ENCODE results near the gene FHOD3.

The FHOD3 gene

GRCh38 chr18:36490897-36491296 lies 193.4 kb downstream of the FHOD3 start:
- no peak for DNase-seq

GRCh38 chr18:36492604-36493329 lies 195.3 kb downstream of the FHOD3 start:
- DNase-seq = no peak

DNA sequence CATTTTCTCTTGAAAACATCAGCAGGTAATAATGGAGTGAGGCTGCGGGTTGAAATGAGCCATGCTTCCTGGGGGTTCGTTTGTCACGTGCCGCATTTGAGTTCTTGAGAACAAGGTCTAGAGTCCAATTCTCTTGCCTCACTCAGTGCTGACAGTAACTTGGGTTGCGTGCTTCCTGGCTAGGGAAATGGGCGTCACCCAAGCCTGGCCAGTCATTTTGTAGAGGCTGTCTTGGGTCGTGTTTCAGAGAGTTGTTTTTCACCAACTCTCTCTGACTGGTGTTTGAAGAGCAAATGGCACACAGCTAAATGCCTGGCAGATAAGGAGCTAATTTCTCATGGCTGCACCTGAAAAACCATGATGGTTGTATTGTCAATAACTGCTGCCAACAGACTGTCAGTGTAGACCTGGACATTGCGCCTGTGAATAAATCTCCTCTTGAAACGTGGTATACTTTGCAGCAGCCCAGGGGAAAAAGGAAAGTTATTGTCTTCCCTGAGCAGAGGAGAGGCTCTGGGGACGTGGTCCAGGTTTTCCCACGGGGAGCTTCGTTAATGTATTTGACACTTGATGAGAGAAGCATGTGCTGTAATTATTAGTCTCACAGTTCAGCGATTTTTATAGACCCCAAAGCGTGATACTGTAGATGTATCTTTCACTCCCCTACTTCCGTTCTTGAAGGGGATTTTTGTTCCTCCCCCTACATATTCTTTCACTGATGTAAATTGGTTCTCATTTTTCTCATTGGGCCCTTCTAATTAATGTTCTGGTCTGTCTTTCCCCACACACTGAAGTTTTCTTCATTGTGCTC lies 196.0 kb downstream of the FHOD3 start:
- DNase-seq = no peak

- no peak for DNase-seq
Observed at GRCh38 chr18:36494160-36494437, 196.6 kb downstream of the FHOD3 start.

GRCh38 chr18:36496022-36496421 lies 198.5 kb downstream of the FHOD3 start:
- DNase-seq = no peak

DNA sequence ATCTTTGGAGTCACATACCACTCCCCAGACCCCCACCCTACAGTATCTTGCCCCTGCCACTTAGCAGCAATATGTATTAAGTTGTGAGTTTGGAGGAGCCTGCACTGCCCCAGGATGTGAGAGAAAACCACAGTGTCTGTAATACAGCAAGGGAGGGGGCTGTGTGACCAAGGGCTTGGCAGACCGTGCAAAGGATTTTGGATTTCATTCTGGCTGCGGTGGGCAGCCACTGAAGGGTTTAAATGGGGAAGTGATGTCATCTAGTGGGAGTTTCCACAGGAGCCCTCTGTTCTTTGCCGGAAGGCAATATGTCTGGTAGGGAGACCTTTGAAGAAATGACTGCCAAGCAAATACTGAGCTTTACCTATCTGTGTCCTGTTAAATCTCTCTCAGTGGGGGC lies 202.4 kb downstream of the FHOD3 start:
- DNase-seq = no peak

GRCh38 chr18:36501100-36501499 lies 203.6 kb downstream of the FHOD3 start:
- no peak for DNase-seq

DNA sequence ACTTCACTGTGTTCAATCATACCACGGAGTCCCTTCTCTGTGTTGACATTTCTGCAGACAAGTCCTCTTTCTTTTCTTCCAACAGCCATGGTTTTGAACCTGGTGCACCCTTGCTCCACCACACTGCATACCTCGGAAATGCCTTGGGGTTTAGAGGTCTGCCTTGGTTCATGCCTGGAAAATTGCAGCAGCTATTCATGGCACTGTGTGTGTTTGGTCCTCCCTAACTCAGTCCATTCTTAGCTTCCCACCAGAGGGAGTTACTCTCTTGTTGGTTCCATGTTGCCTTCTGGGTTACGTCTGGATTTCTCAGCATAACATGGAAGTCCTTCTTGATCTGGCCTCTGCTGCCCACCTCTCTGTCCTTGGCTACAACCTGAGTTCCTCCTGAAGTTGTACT lies 206.0 kb downstream of the FHOD3 start:
- no peak for DNase-seq

GRCh38 chr18:36504928-36505327 lies 207.4 kb downstream of the FHOD3 start:
- DNase-seq = no peak

GRCh38 chr18:36505665-36506064 lies 208.2 kb downstream of the FHOD3 start:
- DNase-seq = no peak

GRCh38 chr18:36509646-36510197 lies 212.2 kb downstream of the FHOD3 start:
- no peak for DNase-seq

DNA sequence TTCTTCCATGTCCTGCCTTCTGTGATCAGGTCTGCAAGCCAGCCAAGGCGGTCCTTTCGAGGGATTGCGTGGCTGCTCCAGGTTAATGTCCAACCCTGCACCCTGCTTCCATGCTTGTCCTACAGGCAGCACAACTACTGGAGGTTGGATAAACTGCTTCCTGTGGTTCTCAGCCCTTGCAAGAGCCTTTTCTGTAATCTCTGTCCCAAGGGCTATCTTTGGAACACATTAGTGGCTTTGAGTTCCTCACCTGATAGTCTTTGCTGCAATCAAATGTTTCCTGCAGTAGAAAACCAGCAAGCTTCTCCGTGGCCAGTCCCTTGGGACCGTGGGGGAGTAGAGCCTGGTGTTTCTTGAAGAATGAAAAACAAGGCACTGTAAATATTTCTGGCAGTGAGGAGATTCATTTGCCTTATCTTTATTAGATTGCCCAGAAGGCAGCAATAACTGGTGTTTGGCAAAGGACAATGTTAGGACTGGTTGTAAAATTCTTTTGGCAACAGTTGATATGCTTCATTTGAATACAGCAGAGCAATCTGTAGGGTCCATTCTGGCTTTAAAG lies 214.4 kb downstream of the FHOD3 start:
- no peak for DNase-seq

DNA sequence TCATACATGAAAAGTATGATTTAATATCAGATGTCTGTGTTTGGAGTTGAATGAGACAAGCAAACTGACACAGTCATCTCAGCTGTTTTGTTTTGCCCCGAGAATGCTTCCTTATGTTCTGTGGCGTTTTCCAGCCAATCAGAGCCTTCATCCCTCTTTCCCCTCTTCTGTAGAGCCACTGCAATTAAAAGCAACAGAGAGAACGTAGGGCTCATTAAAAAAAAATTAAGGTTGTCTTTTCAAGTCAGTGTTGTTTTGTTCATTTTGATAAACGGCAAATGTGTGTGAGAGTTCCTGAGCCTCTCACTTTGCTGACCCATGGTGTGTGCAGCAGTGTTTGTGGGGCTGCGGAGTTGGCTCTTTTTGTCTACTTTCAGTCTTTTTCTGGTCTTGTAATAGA lies 216.0 kb downstream of the FHOD3 start:
- DNase-seq = no peak

- no peak for DNase-seq
Observed at GRCh38 chr18:36514778-36515177, 217.3 kb downstream of the FHOD3 start.

DNA sequence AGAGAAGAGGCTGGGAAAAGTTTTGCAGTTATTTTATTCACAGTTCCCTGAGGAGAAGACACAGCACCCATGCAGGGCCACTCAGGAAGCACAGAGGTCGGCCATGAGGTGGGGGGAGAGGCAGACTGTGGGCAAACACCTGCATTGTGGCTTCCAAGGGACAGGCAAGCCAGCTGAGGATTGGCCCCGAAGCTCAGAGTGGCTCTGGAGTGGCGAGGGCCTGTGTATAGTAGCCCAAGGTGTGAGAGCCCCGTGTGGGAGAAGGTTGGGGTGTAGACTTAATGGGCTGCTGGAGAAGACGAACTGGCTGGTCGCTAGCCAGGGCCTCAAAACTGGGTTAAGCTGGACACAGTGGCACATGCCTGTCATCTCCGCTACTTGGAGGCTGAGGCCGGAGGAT lies 218.7 kb downstream of the FHOD3 start:
- DNase-seq = no peak

DNA sequence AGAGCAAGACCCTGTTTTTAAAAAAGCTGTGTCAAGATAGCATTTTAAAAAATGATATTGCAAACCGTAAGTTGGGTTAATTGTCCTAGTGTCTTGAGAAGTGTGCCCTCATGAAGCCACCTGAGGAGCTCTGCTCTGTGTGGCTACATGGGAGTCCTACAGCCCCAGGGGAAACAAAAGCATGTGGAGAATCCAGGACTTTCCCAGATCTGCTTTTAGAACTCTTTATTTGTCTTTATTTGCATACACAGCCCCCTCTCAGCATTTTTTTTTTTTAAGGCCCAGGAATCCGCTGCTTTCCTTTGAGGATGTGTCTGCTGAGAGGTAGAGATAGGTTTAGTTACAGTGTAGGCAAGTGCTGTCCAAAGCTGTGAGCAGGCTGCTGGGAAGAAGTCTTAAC lies 219.2 kb downstream of the FHOD3 start:
- no peak for DNase-seq

DNA sequence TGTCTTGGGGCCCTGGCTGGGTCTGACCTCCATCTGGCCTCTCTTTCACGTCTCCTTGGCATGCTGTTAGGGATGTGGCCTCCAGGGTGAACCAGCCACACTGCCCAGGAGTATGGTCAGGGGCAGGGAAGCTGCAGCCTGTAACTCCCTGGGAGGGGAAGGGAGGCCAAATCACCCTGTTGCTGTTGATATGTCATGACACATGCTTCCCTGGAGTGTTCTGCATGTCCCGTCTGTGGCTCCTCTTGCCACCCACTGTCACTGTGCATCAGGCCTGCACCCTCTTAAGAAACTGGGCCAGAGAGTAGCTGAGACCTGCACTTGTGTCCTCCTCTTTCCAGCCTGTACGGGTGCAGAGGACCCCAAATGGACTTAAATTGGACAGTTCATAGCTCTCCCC lies 221.3 kb downstream of the FHOD3 start:
- no peak for DNase-seq

DNA sequence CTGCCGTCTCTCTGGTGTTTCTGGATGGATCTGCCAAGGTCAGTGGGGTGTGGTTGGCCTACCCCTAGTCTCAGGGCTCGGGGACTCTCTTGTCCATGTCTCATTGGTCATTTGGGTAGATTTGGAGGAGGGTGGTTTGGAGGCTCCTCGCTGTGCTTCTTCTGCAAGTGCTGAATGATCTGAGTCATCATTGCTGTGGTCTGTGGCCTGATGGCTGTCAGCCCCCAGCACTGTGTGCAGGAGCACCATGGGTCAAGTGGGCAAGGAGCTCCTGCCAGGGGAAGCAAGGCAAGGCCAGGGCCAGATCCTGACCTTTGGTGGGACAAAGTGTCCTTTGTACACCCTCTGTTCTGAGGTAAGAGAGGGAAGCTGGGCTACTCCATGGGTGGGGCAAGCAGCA lies 221.8 kb downstream of the FHOD3 start:
- no peak for DNase-seq

DNA sequence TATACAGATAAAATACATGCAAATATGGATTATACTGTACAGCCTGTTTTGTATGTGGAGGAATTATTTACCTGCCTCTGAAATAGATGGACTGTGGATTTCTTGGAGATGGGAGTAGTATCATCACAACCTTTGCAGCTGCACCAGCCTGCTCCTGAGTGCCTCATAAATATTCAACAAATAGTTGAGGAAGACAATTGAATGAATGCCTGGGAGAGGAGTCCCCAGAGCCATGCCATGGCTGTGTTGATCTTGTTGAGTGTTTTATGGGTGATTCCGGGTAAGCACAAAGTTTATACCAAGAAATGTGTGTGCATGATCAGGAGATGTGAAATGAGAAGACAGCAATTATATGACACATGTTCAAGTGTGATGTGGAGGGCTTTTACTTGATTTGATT lies 225.0 kb downstream of the FHOD3 start:
- DNase-seq = no peak

GRCh38 chr18:36525913-36526312 lies 228.4 kb downstream of the FHOD3 start:
- DNase-seq = no peak

- no peak for DNase-seq
Observed at GRCh38 chr18:36526611-36527010, 229.1 kb downstream of the FHOD3 start.

- no peak for DNase-seq
Observed at GRCh38 chr18:36527051-36527450, 229.5 kb downstream of the FHOD3 start.

DNA sequence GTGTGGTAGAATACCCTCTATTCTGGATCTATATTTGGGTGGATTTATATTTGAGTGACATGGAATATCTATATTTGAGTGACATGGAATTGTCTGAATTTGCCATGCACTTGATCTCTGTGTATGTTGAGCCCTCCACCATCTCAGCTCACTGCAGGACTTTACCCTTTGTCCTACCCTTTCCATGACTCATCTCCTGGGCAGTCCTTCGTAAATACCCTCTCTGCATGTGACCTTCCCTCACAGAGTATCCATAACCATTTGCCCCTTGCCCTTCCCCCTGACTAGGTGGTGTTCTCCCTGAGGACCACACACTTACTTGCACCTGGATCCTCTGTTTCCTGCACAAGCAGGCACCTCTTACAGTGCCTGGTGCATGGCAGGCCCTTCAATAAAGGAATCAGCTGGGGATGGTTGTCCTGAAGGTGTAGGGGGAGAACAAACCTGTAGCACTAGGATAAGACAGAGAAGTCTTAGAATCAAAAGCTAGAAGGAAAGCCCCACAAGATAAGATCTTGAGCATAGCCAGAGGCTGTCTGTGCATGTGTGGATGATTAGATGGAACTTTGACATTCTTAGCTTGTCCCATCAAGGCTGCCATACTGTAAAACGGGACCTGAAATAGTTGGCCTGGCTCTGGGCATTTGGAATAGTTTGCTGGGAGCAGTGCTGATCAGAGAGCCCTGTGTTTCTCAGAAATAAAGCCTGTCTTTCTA lies 230.4 kb downstream of the FHOD3 start:
- DNase-seq = no peak

DNA sequence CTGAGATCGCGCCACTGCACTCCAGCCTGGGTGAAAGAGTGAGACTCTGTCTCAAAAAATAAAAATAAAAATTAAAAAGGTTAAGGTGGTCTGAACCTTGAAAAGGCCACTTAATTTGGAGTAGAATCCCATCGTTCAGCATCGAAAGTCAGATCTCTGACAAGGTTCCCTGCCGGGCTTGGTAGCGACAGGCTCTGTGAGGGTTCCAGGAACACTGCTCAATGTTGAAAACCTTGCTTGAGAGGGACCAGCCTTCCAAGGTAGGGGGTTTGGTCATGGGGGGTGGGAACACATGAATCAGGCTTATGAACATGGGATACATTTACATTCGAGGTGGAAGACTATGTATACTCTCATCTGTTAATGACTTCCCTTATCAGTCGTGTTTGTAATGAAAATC lies 232.2 kb downstream of the FHOD3 start:
- DNase-seq = no peak

Data from activated naive CD4-positive, alpha-beta T cell (primary cell).